Measurements from ENCODE around the gene LCE1C. TPM values are rescaled to one million over a fixed set of nuclear protein-coding genes. Genes with fewer than 3 reads are reported as not detected.

The LCE1C gene
- total RNA-seq, 1 experiment from 2014 or later: not detected

DNA sequence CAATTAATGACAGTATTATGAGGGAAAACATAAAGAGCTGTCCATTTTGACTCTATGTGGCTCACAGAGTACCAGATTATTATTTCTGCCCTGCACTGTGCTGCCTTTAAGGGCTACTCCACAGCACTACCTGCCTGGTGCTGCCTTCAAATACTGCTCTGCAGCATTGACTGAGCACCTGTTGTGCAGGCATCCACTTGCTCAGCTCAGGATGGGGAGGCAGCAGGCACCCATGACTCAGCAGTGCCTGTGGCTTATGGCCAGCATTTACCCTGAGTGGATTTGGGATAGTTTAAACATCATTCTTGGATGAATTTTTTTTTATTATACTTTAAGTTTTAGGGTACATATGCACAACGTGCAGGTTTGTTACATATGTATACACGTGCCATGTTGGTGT, 49.6 kb downstream of the LCE1C start:
- Histone ChIP-seq H3K4me1 (ENCODE audit: low read length) (no peaks in the 10 kb centered on the region), H2AFZ (ENCODE audit: low read length) (no peak overlapping the region), H3K9me2 (replicated peaks; ENCODE audit: insufficient read depth, low read length) (no peaks in the 10 kb centered on the region), H3K27ac (ENCODE audit: low read length) (no peak overlapping the region), H4K20me1 (ENCODE audit: insufficient read depth, low read depth, low read length) (no peaks in the 10 kb centered on the region), H3K9me3 (ENCODE audit: low read length) (no peaks in the 10 kb centered on the region), H3K4me3 (ENCODE audit: low read length) (no peak overlapping the region), H3K27me3 (ENCODE audit: low read length) (no peaks in the 10 kb centered on the region), H3K9ac (ENCODE audit: low read length) (no peak overlapping the region), H3K79me2 (ENCODE audit: low read length) (no peaks in the 10 kb centered on the region), H3K36me3 (ENCODE audit: insufficient read depth, low read length) (no peaks in the 10 kb centered on the region), H3K4me2 (ENCODE audit: low read depth, low read length, poor library complexity, severe bottlenecking) (no peak overlapping the region)
- DNase-seq: no peak

Other genes starting within 250 kb of the LCE1C start
- not detected in 2 replicates for gene LCE3E, start 239.9 kb downstream of the LCE1C start, total RNA-seq (2014; rRNA removed; shearing (Covaris generic); ENCODE audit: low replicate concordance)
- not detected in 2 replicates for gene LCE3D, start 226.1 kb downstream of the LCE1C start, total RNA-seq (2014; rRNA removed; shearing (Covaris generic); ENCODE audit: low replicate concordance)
- gene LCE3C, start 206.4 kb downstream of the LCE1C start, total RNA-seq (2014; rRNA removed; shearing (Covaris generic); ENCODE audit: low replicate concordance): not detected in 2 replicates
- gene LCE3B, start 192.8 kb downstream of the LCE1C start, total RNA-seq (2014; rRNA removed; shearing (Covaris generic); ENCODE audit: low replicate concordance): not detected in 2 replicates
- not detected in 2 replicates for gene LCE3A, start 183.5 kb downstream of the LCE1C start, total RNA-seq (2014; rRNA removed; shearing (Covaris generic); ENCODE audit: low replicate concordance)
- not detected in 2 replicates for gene LCE2D, start 143.3 kb downstream of the LCE1C start, total RNA-seq (2014; rRNA removed; shearing (Covaris generic); ENCODE audit: low replicate concordance)
- gene LCE2C, start 131.4 kb downstream of the LCE1C start, total RNA-seq (2014; rRNA removed; shearing (Covaris generic); ENCODE audit: low replicate concordance): not detected in 2 replicates
- not detected in 2 replicates for gene LCE2B, start 120.5 kb downstream of the LCE1C start, total RNA-seq (2014; rRNA removed; shearing (Covaris generic); ENCODE audit: low replicate concordance)
- gene LCE2A, start 108.3 kb downstream of the LCE1C start, total RNA-seq (2014; rRNA removed; shearing (Covaris generic); ENCODE audit: low replicate concordance): not detected in 2 replicates
- not detected in 2 replicates for gene LCE4A, start 98.5 kb downstream of the LCE1C start, total RNA-seq (2014; rRNA removed; shearing (Covaris generic); ENCODE audit: low replicate concordance)
- not detected in 2 replicates for gene KPRP, start 48.6 kb downstream of the LCE1C start, total RNA-seq (2014; rRNA removed; shearing (Covaris generic); ENCODE audit: low replicate concordance)
- not detected in 2 replicates for gene LCE1F, start 31.5 kb downstream of the LCE1C start, total RNA-seq (2014; rRNA removed; shearing (Covaris generic); ENCODE audit: low replicate concordance)
- not detected in 2 replicates for gene LCE1E, start 20.4 kb downstream of the LCE1C start, total RNA-seq (2014; rRNA removed; shearing (Covaris generic); ENCODE audit: low replicate concordance)
- gene LCE1D, start 9.9 kb downstream of the LCE1C start, total RNA-seq (2014; rRNA removed; shearing (Covaris generic); ENCODE audit: low replicate concordance): not detected in 2 replicates
- not detected in 2 replicates for gene LCE1B, start 5.3 kb upstream of the LCE1C start, total RNA-seq (2014; rRNA removed; shearing (Covaris generic); ENCODE audit: low replicate concordance)
- gene LCE1A, start 20.8 kb upstream of the LCE1C start, total RNA-seq (2014; rRNA removed; shearing (Covaris generic); ENCODE audit: low replicate concordance): not detected in 2 replicates
- not detected in 2 replicates for gene LCE6A, start 36.2 kb upstream of the LCE1C start, total RNA-seq (2014; rRNA removed; shearing (Covaris generic); ENCODE audit: low replicate concordance)
- not detected in 2 replicates for gene LCE7A, start 53.3 kb upstream of the LCE1C start, total RNA-seq (2014; rRNA removed; shearing (Covaris generic); ENCODE audit: low replicate concordance)
- gene SMCP, start 71.7 kb upstream of the LCE1C start, total RNA-seq (2014; rRNA removed; shearing (Covaris generic); ENCODE audit: low replicate concordance): not detected in 2 replicates
- gene IVL, start 101.9 kb upstream of the LCE1C start, total RNA-seq (2014; rRNA removed; shearing (Covaris generic); ENCODE audit: low replicate concordance): not detected in 2 replicates
- not detected in 2 replicates for gene SPRR5, start 140.6 kb upstream of the LCE1C start, total RNA-seq (2014; rRNA removed; shearing (Covaris generic); ENCODE audit: low replicate concordance)
- not detected in 2 replicates for gene SPRR4, start 164.0 kb upstream of the LCE1C start, total RNA-seq (2014; rRNA removed; shearing (Covaris generic); ENCODE audit: low replicate concordance)
- not detected in 2 replicates for gene SPRR1A, start 177.4 kb upstream of the LCE1C start, total RNA-seq (2014; rRNA removed; shearing (Covaris generic); ENCODE audit: low replicate concordance)
- gene SPRR3, start 195.1 kb upstream of the LCE1C start, total RNA-seq (2014; rRNA removed; shearing (Covaris generic); ENCODE audit: low replicate concordance): not detected in 2 replicates
- not detected in 2 replicates for gene SPRR1B, start 224.6 kb upstream of the LCE1C start, total RNA-seq (2014; rRNA removed; shearing (Covaris generic); ENCODE audit: low replicate concordance)
- not detected in 2 replicates for gene SPRR2D, start 234.5 kb upstream of the LCE1C start, total RNA-seq (2014; rRNA removed; shearing (Covaris generic); ENCODE audit: low replicate concordance)